ENCODE data around the gene CIC. TPM values are rescaled to one million over a fixed set of nuclear protein-coding genes. Genes with fewer than 3 reads are reported as not detected.

Gene CIC
- total and polyA plus RNA-seq, 9 of the 15 experiments (the other 6 are each of a cell fraction or from before 2014, with no cell fraction given), result 0.07 to 44.7 (median 8.6) TPM

DNA sequence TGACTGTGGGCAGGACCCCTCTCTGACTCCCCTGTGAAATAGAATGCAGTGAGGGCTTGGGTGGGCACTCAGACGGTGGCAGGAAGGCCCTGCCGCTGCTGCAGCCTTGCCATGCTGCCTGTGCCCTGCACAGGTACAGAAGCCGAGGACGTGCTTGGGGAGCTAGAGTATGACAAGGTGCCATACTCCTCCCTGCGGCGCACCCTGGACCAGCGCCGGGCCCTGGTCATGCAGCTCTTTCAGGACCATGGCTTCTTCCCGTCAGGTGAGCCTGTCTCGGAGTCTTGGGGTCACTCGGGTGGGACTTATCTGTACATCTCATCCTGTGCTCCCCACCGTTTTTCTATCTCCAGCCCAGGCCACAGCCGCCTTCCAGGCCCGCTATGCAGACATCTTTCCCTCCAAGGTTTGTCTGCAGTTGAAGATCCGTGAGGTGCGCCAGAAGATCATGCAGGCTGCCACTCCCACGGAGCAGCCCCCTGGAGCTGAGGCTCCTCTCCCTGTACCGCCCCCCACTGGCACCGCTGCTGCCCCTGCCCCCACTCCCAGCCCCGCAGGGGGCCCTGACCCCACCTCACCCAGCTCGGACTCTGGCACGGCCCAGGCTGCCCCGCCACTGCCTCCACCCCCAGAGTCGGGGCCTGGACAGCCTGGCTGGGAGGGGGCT is 25.6 kb downstream of the CIC start:
- TF ChIP-seq POLR2G (IDR thresholded peaks at IDR 0.05; ENCODE audit: low read depth, low read length) (0 out of 2 replicates have a peak, but pooled peaks have one; percentile 38), ZNF354B (CRISPR knock-in tag; IDR thresholded peaks at IDR 0.05) (no peak)
- TF ChIP-seq, protein P1, sequence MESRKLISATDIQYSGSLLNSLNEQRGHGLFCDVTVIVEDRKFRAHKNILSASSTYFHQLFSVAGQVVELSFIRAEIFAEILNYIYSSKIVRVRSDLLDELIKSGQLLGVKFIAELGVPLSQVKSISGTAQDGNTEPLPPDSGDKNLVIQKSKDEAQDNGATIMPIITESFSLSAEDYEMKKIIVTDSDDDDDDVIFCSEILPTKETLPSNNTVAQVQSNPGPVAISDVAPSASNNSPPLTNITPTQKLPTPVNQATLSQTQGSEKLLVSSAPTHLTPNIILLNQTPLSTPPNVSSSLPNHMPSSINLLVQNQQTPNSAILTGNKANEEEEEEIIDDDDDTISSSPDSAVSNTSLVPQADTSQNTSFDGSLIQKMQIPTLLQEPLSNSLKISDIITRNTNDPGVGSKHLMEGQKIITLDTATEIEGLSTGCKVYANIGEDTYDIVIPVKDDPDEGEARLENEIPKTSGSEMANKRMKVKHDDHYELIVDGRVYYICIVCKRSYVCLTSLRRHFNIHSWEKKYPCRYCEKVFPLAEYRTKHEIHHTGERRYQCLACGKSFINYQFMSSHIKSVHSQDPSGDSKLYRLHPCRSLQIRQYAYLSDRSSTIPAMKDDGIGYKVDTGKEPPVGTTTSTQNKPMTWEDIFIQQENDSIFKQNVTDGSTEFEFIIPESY (CRISPR knock-in tag; IDR thresholded peaks at IDR 0.05), result peak; percentile 63; the same call in 1 of the 2 replicates

More for the DNA sequence above, 25.6 kb downstream of the CIC start:
- no peak for ATAC-seq
- DNase-seq (ENCODE audit: extremely low read depth in 1 of 4, low spot score in 3 of 4), result no peak
- in situ Hi-C loops (cut with MboI) (no loop called here), intact Hi-C loops (cut with micrococcal nuclease) (loop anchor here (5.0 kb wide), 1 partner anchor 52 kb away; the partner anchor contains the start of gene GSK3A)
- Histone ChIP-seq H3K9me1 (ENCODE audit: control insufficient read depth, insufficient read depth, low read length) (no peaks in the 10 kb centered on the region), H3K36me3 (ENCODE audit: control insufficient read depth, insufficient read depth, low read length) (peaks cover 81% of the 10 kb centered on the region; the same call in 2 of the 3 replicates), H3K79me2 (ENCODE audit: control insufficient read depth, insufficient read depth, low read length) (no peaks in the 10 kb centered on the region), H3K27ac (ENCODE audit: extremely low read depth, low read depth, low read length) (no peak overlapping the region), H3K4me1 (replicated peaks in 1 of 2; ENCODE audit: control insufficient read depth in 2 of 2, insufficient read depth in 2 of 2, low read length in 2 of 2) (peaks cover 0 to 61% of the 10 kb centered on the region in 2 experiments; a peak in 3 of 5 replicates), H4K20me1 (replicated peaks; ENCODE audit: control insufficient read depth, insufficient read depth, low read length) (peaks cover 7% of the 10 kb centered on the region; the same call in 1 of the 2 replicates), H3K4me2 (ENCODE audit: insufficient read depth, low read length) (no peak overlapping the region), H2AFZ (ENCODE audit: low read depth, low read length) (no peak overlapping the region), H3K9me3 (replicated peaks; ENCODE audit: control insufficient read depth, insufficient read depth, low read depth, low read length) (no peaks in the 10 kb centered on the region), H3K27me3 (ENCODE audit: control insufficient read depth in 2 of 2, insufficient read depth in 2 of 2, low read length in 2 of 2) (no peaks in the 10 kb centered on the region), H3K4me3 (no peak overlapping the region), H3K9ac (ENCODE audit: insufficient read depth in 1 of 2, low read depth in 2 of 2, low read length in 2 of 2) (peak overlapping the region in 1 of 2 experiments; percentile 36; a peak in 1 of 4 replicates)
- no TSS peak for BruUV-seq (replicated peaks)
- ChIA-PET POLR2A (interaction anchor here (0.7 to 1.4 kb wide), 2 partner anchors 85 to 151 kb away, joined by 3 to 4 read pairs; no protein-coding TSS in a partner anchor), CTCF (ENCODE audit: low intra/inter-chr PET ratio) (interaction anchor here (2.3 kb wide), 1 partner anchor 186 kb away, joined by 9 read pairs; no protein-coding TSS in a partner anchor)
- FAIRE-seq, result no peak
- 74% methylated on average over 16 of the region's 24 CpGs for WGBS (ENCODE audit: insufficient coverage, low coverage, missing lambda C conversion rate)
